Liver (tissue), 9 donors: ENCODE data around the gene CDH23. TPM values are rescaled to one million over a fixed set of nuclear protein-coding genes. Genes with fewer than 3 reads are reported as not detected.

Source experiments
- DNase-seq: peaks from one replicate; pipeline ENCODE4 v3.0.0-alpha.2; 2017; ENCODE audit warnings: low spot score
- H3K27ac ChIP-seq, 2 donors: one replicate each; pipeline ENCODE4 v1.7.0; 2013; ENCODE audit warnings: inconsistent platforms in 2 of 2, low read length in 2 of 2, control low read depth in 1 of 2, low read depth in 1 of 2, mild to moderate bottlenecking in 1 of 2
- H3K27me3 ChIP-seq, 4 donors: one replicate each; pipeline versions ENCODE4 v1.6.1 to v1.7.0; 2013; ENCODE audit warnings: low read length in 3 of 4, inconsistent platforms in 1 of 4, mild to moderate bottlenecking in 1 of 4, moderate library complexity in 1 of 4; ENCODE audit not compliant: control insufficient read depth in 4 of 4, insufficient read depth in 4 of 4
- H3K36me3 ChIP-seq, 4 donors: one replicate each; pipeline versions ENCODE4 v1.6.1 to v1.7.0; 2013; ENCODE audit warnings: low read length in 3 of 4, mild to moderate bottlenecking in 3 of 4, low read depth in 1 of 4, moderate library complexity in 1 of 4; ENCODE audit not compliant: control insufficient read depth in 4 of 4, insufficient read depth in 3 of 4
- H3K4me1 ChIP-seq, 4 donors: one replicate each; pipeline versions ENCODE4 v1.6.1 to v1.7.0; 2013; ENCODE audit warnings: low read length in 3 of 4, mild to moderate bottlenecking in 3 of 4, moderate library complexity in 1 of 4; ENCODE audit not compliant: control insufficient read depth in 4 of 4, insufficient read depth in 4 of 4
- H3K4me3 ChIP-seq, 3 donors: one replicate each; pipeline versions ENCODE4 v1.6.1 to v1.7.0; 2013; ENCODE audit warnings: low read length in 3 of 3, control low read depth in 1 of 3, low read depth in 1 of 3, mild to moderate bottlenecking in 1 of 3
- H3K9ac ChIP-seq, 2 donors: one replicate each; pipeline ENCODE4 v1.7.0; 2013; ENCODE audit warnings: low read length in 2 of 2, mild to moderate bottlenecking in 2 of 2, moderate library complexity in 2 of 2, control low read depth in 1 of 2, low read depth in 1 of 2
- H3K9me3 ChIP-seq, 4 donors: one replicate each; pipeline versions ENCODE4 v1.6.1 to v1.7.0; 2013; ENCODE audit warnings: low read length in 3 of 4; ENCODE audit not compliant: control insufficient read depth in 4 of 4
- CTCF ChIP-seq: fragments of 150-350 bp; IDR thresholded peaks from 2 replicates; pipeline ENCODE4 v1.5.1; 2017; ENCODE audit warnings: improper control_type of control experiment, low read depth, low read length; ENCODE audit not compliant: missing input control
- EGR1 ChIP-seq, 2 donors: IDR thresholded peaks; 2 replicates each; pipeline ENCODE4 v1.6.1; 2016 to 2018; ENCODE audit warnings: antibody characterized with exemption in 2 of 2, low read depth in 2 of 2
- FOXA1 ChIP-seq: IDR thresholded peaks from 2 replicates; pipeline ENCODE4 v1.6.1; 2016; ENCODE audit warnings: antibody characterized with exemption
- FOXA2 ChIP-seq: IDR thresholded peaks from 2 replicates; pipeline ENCODE4 v1.6.1; 2016; ENCODE audit warnings: antibody characterized with exemption
- GABPA ChIP-seq, 2 donors: IDR thresholded peaks in 1 of 2; conservative IDR thresholded peaks in 1 of 2; 2 replicates each; pipeline ENCODE4 v1.6.1; 2016; ENCODE audit warnings: antibody characterized with exemption in 2 of 2, mild to moderate bottlenecking in 1 of 2, moderate library complexity in 1 of 2
- HNF4A ChIP-seq, 2 donors: conservative IDR thresholded peaks; 2 replicates each; pipeline ENCODE4 v1.6.1; 2016; ENCODE audit warnings: antibody characterized with exemption in 2 of 2, mild to moderate bottlenecking in 2 of 2
- HNF4G ChIP-seq: IDR thresholded peaks from 2 replicates; pipeline ENCODE4 v1.6.1; 2016; ENCODE audit warnings: antibody characterized with exemption
- JUND ChIP-seq, 2 donors: IDR thresholded peaks; 2 replicates each; pipeline ENCODE4 v1.6.1; 2016; ENCODE audit warnings: antibody characterized with exemption in 2 of 2
- NR2F2 ChIP-seq: IDR thresholded peaks from 2 replicates; pipeline ENCODE4 v1.6.1; 2016; ENCODE audit warnings: antibody characterized with exemption
- RAD21 ChIP-seq, 2 donors: IDR thresholded peaks; 2 replicates each; pipeline ENCODE4 v1.6.1; 2016; ENCODE audit warnings: antibody characterized with exemption in 2 of 2, mild to moderate bottlenecking in 2 of 2
- RXRA ChIP-seq, 2 donors: IDR thresholded peaks; 2 replicates each; pipeline ENCODE4 v1.6.1; 2017 to 2018; ENCODE audit warnings: antibody characterized with exemption in 2 of 2, mild to moderate bottlenecking in 1 of 2
- SP1 ChIP-seq: IDR thresholded peaks from 2 replicates; pipeline ENCODE4 v1.6.1; 2018; ENCODE audit warnings: antibody characterized with exemption, mild to moderate bottlenecking
- TAF1 ChIP-seq: conservative IDR thresholded peaks from 2 replicates; pipeline ENCODE4 v1.6.1; 2016; ENCODE audit warnings: antibody characterized with exemption, mild to moderate bottlenecking
- YY1 ChIP-seq: IDR thresholded peaks from 2 replicates; pipeline ENCODE4 v1.6.1; 2016; ENCODE audit warnings: antibody characterized with exemption, mild to moderate bottlenecking
- WGBS: extraction: QIAGEN DNeasy Blood & Tissue Kit; methylation state at CpG from one replicate; pipeline ENCODE4 v1.1.7; 2013; 5-methylcytosine and 5-hydroxymethylcytosine counted together
- polyA plus RNA-seq, 2 donors: library from polyadenylated mRNA; stranded (reverse) in 1 of 2; unstranded in 1 of 2; fragments of 200-250 nt in 1 of 2; fragments of >200 nt in 1 of 2; fragmentation: Nextera tagmentation in 1 of 2; extraction: Ambion mirVana in 1 of 2; gene quantifications; one replicate each; pipeline versions ENCODE4 v1.2.1 to v1.2.3, GENCODE V29; 2013 to 2015
- total RNA-seq, 2 donors: library from RNA; depleted of rRNA; stranded (reverse); fragments of >200 nt; gene quantifications; one replicate each; pipeline ENCODE4 v1.2.3, GENCODE V29; 2014
- TF ChIP-seq, protein P1 (sequence below): IDR thresholded peaks from 2 replicates; pipeline ENCODE4 v1.6.1; 2016; ENCODE audit warnings: antibody characterized with exemption
- TF ChIP-seq, protein P2 (sequence below): IDR thresholded peaks from 2 replicates; pipeline ENCODE4 v1.6.1; 2016; ENCODE audit warnings: antibody characterized with exemption, mild to moderate bottlenecking
- TF ChIP-seq, protein P3 (sequence below): IDR thresholded peaks from 2 replicates; pipeline ENCODE4 v1.6.1; 2016; ENCODE audit warnings: antibody characterized with exemption
- TF ChIP-seq, protein P4 (sequence below): IDR thresholded peaks from 2 replicates; pipeline ENCODE4 v1.6.1; 2016; ENCODE audit warnings: antibody characterized with exemption
- donor health status: healthy.
- donor health status: healthy.
- donor health status: healthy.
- donor health status: healthy.
- donor health status: healthy.

The CDH23 gene
- total and polyA plus RNA-seq, 4 donors: 1.5 to 4.7 (median 3.4) TPM

DNA sequence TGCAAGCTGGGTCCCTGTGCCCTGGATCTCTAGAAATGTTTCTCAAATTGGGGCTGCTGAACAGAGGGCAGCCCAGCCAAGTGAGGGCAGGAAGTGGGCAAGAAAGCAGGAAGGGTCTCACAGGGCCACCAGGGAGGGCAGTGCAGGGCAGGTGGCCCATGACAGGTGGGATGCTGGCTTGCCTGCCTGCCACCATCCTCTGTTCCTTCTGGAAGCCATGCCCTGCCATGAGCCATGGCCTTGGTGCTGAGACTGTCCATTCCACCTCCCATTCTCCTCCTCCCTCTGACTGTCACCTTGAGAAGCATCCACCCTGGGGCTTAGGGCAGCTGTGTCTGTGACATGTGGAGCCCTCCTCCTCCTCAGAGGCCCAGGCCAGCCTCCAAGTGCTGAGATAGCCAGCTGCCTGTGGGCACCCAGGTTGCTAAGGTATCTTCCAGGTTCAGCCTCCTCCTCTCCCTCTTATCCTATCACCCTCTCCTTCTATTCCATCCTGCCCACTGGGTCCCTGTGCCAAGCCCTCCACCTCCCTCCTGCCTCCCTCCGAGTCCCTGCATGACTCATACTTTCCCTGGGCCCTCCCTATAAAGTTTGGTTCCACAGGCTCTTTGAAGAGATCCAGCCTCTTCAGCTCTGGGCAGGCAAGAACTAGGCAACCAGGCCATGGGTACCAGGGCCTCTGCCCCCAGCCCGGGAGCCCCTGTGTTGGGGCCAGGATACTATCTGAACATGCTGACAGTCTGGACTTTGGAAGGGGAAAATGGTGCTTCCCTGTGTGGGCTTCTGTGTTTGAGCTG lies 375.3 kb downstream of the CDH23 start:
- Histone ChIP-seq H3K9ac (peak overlapping the region; percentile 45 to 56), H3K9me3 (no peaks in the 10 kb centered on the region), H3K27ac (peak overlapping the region; percentile 33 to 74), H3K27me3 (no peaks in the 10 kb centered on the region), H3K36me3 (no peaks in the 10 kb centered on the region), H3K4me1 (peaks cover 8 to 24% (median 11%) of the 10 kb centered on the region in 4 donors), H3K4me3 (peak overlapping the region in 1 of 3 donors; percentile 58)
- 64% methylated on average over 2 of the region's 2 CpGs for WGBS
- TF ChIP-seq, protein P1, sequence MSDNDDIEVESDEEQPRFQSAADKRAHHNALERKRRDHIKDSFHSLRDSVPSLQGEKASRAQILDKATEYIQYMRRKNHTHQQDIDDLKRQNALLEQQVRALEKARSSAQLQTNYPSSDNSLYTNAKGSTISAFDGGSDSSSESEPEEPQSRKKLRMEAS: no peak
- TF ChIP-seq FOXA1 (no peak), CTCF (no peak), NR2F2 (no peak), SP1 (no peak), JUND (IDR thresholded peaks at IDR 0.05) (peak; percentile 92 to 96), GABPA (IDR thresholded peaks at IDR 0.05 in 1 of 2, conservative IDR thresholded peaks at IDR 0.05 in 1 of 2) (no peak)
- DNase-seq: no peak

GRCh38 chr10:71772832-71773220 lies 376.1 kb downstream of the CDH23 start:
- peaks cover under 1 to 16% (median 4%) of the 10 kb centered on the region in 4 donors for H3K4me1 ChIP-seq
- H3K9ac ChIP-seq: peak overlapping the region in 1 of 2 donors; percentile 56
- DNase-seq: no peak
- peak overlapping the region; percentile 33 to 74 for H3K27ac ChIP-seq
- H3K27me3 ChIP-seq: no peaks in the 10 kb centered on the region
- peak overlapping the region; percentile 20 to 58 (median 35) for H3K4me3 ChIP-seq
- no peaks in the 10 kb centered on the region for H3K36me3 ChIP-seq
- WGBS: 63% methylated on average over 4 of the region's 4 CpGs
- H3K9me3 ChIP-seq: no peaks in the 10 kb centered on the region
- TF ChIP-seq JUND (IDR thresholded peaks at IDR 0.05) (no peak), EGR1 (IDR thresholded peaks at IDR 0.05; ENCODE audit: low read depth in 2 of 2) (no peak), FOXA1 (no peak), HNF4A (conservative IDR thresholded peaks at IDR 0.05) (no peak), CTCF (no peak), GABPA (IDR thresholded peaks at IDR 0.05 in 1 of 2, conservative IDR thresholded peaks at IDR 0.05 in 1 of 2) (no peak), NR2F2 (no peak), RAD21 (IDR thresholded peaks at IDR 0.05) (no peak), SP1 (no peak), HNF4G (no peak), YY1 (no peak), RXRA (IDR thresholded peaks at IDR 0.05) (no peak), TAF1 (no peak), FOXA2 (no peak)
- TF ChIP-seq, protein P2, sequence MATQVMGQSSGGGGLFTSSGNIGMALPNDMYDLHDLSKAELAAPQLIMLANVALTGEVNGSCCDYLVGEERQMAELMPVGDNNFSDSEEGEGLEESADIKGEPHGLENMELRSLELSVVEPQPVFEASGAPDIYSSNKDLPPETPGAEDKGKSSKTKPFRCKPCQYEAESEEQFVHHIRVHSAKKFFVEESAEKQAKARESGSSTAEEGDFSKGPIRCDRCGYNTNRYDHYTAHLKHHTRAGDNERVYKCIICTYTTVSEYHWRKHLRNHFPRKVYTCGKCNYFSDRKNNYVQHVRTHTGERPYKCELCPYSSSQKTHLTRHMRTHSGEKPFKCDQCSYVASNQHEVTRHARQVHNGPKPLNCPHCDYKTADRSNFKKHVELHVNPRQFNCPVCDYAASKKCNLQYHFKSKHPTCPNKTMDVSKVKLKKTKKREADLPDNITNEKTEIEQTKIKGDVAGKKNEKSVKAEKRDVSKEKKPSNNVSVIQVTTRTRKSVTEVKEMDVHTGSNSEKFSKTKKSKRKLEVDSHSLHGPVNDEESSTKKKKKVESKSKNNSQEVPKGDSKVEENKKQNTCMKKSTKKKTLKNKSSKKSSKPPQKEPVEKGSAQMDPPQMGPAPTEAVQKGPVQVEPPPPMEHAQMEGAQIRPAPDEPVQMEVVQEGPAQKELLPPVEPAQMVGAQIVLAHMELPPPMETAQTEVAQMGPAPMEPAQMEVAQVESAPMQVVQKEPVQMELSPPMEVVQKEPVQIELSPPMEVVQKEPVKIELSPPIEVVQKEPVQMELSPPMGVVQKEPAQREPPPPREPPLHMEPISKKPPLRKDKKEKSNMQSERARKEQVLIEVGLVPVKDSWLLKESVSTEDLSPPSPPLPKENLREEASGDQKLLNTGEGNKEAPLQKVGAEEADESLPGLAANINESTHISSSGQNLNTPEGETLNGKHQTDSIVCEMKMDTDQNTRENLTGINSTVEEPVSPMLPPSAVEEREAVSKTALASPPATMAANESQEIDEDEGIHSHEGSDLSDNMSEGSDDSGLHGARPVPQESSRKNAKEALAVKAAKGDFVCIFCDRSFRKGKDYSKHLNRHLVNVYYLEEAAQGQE: no peak
- TF ChIP-seq, protein P3, sequence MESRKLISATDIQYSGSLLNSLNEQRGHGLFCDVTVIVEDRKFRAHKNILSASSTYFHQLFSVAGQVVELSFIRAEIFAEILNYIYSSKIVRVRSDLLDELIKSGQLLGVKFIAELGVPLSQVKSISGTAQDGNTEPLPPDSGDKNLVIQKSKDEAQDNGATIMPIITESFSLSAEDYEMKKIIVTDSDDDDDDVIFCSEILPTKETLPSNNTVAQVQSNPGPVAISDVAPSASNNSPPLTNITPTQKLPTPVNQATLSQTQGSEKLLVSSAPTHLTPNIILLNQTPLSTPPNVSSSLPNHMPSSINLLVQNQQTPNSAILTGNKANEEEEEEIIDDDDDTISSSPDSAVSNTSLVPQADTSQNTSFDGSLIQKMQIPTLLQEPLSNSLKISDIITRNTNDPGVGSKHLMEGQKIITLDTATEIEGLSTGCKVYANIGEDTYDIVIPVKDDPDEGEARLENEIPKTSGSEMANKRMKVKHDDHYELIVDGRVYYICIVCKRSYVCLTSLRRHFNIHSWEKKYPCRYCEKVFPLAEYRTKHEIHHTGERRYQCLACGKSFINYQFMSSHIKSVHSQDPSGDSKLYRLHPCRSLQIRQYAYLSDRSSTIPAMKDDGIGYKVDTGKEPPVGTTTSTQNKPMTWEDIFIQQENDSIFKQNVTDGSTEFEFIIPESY: no peak
- TF ChIP-seq, protein P4, sequence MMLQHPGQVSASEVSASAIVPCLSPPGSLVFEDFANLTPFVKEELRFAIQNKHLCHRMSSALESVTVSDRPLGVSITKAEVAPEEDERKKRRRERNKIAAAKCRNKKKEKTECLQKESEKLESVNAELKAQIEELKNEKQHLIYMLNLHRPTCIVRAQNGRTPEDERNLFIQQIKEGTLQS: no peak
- TF ChIP-seq, protein P1: no peak
